HG03175 (cell line): ENCODE results near the gene ABCF2.

Experiments used
- ATAC-seq: cut with Tn5 transposase; IDR thresholded peaks from one replicate; pipeline ENCODE4 v1.9.1; 2021; ENCODE audit warnings: mild to moderate bottlenecking, moderate library complexity; ENCODE audit not compliant: unreplicated experiment

The ABCF2 gene

GRCh38 chr7:151175047-151175792, 51.8 kb downstream of the ABCF2 start:
- ATAC-seq, result no peak

GRCh38 chr7:151174246-151175046, 52.6 kb downstream of the ABCF2 start:
- ATAC-seq, result no peak

- no peak for ATAC-seq
Observed at GRCh38 chr7:151173386-151174245, 53.4 kb downstream of the ABCF2 start.

- ATAC-seq, result peak; percentile 69
Observed at GRCh38 chr7:151172273-151173141, 54.5 kb downstream of the ABCF2 start.

- no peak for ATAC-seq
Observed at GRCh38 chr7:151168787-151169162, 58.2 kb downstream of the ABCF2 start.

- no peak for ATAC-seq
Observed at GRCh38 chr7:151168003-151168786, 58.8 kb downstream of the ABCF2 start.

- ATAC-seq, result no peak
Observed at GRCh38 chr7:151167197-151167961, 59.6 kb downstream of the ABCF2 start, which contains the start of gene GBX1. GBX1 (minus strand) TSS chr7:151167694; CDS start chr7:151167548, 146 bp downstream.

GRCh38 chr7:151166629-151167196, 60.3 kb downstream of the ABCF2 start:
- ATAC-seq, result no peak
